ENCODE measurements around the gene RPTOR. TPM values are rescaled to one million over a fixed set of nuclear protein-coding genes. Genes with fewer than 3 reads are reported as not detected.
A peak's percentile ranks its signal among the peaks of the same experiment; 100 is the strongest.

Gene RPTOR
- total RNA-seq, 1 experiment from 2014 or later: 30.6 TPM

DNA sequence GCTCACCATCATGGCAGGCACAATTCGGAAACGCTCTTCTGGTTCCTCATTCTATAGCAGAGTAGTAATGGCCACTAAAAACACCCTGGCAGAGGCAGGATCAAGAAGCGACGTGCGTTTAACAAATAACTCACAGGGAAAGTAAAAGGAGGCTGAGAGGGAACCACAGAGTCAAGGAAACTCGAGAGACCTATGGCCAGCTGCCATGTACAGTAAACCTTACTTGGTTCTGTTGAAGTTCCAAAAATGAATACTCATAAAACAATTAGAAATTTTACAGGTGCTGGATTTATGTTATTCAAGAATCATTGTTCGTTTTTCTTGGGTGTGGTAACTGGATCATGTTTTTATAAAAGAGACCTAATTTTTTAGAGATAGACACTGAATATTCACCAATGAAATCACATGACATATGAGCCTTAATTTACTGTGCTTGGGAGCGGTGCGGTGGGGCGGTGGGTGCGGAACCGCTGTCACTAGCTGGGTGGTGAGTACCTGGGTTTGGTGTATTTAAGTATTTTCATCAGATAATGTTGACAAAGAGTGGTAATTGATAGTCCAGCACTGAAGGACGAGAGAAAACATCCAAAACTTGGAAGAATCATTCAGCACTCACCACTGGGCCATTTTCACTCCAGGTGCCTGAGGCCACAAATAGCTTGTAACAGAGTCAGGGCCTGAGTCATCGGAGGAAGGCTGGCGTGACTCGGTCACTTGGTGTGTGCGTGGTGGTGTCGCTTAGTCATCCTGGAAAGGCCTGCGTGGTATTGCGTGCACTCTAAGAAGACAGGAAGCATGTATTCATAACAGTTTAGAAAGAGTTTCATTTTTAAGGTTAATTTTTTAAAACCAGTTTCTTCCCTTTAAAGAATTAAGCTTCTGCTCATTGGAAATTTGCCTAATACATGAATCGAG, 311.6 kb downstream of the RPTOR start:
- Histone ChIP-seq H3K27me3 (no peaks in the 10 kb centered on the region), H3K4me3 (no peak overlapping the region), H3K9me3 (no peaks in the 10 kb centered on the region), H3K36me3 (peaks cover 48% of the 10 kb centered on the region)
- DNase-seq: peak; percentile 99

DNA sequence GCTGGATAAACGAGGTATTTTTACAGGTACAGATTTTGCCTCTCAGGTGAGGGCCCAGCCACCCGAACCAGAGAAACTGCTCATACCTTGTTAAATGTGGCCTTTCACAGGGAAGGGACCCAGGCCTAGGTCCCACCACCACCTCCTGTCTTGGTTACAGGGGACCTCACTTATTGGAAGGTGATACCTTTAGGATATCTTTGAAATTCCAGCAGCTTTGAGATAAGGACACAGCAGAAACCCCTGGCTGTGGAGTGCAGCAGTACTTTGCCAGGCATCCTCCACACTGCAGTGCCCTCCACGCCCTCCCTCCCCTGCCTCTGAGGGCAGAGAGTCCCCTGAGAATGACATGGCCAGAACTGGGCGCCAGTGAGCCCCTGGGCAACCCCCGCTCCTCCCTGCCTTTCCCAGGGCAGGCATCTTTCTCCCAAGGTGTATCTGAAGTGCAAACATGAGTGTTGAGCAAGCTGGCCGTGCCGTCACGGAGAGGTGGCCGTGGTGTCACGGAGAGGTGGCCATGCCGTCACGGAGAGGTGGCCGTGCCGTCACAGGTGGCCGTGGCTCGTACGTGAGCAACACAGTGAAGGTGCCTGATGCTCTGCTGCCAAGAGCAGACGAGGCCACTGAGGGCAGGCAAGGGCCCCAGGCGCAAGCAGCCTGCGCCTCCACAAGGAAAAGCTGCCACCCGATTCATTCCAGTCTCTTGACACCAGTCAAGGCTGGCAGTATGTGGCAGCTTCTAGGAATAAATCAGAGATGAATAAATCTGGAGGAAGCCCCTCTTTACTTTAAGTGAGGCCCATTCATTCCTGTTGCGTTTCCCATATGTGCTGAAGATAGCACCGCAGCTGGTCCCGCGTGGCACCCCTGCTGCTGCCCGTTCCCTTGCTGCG, 312.5 kb downstream of the RPTOR start:
- H3K36me3 ChIP-seq: peaks cover 50% of the 10 kb centered on the region
- H3K9me3 ChIP-seq: no peaks in the 10 kb centered on the region
- no peak for DNase-seq
- no peak overlapping the region for H3K4me3 ChIP-seq
- no peaks in the 10 kb centered on the region for H3K27me3 ChIP-seq

DNA sequence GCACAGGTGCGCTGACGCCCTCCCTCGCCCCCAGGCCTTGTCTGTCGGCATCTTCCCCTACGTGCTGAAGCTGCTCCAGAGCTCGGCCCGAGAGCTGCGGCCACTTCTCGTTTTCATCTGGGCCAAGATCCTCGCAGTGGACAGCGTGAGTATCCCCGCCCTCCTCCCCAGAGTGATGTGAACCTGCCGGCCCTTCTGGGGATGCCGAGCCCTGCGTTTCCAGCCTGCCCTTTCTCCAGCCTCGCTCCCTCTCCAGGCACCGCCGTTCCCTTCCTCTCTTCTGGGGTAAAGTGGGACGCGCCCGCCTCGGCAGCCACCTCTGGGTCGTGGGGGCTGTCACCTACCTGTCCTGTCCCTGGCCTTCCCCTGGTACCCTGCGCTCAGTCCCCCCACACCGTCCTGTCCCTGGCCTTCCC, 313.1 kb downstream of the RPTOR start:
- DNase-seq: no peak
- Histone ChIP-seq H3K27me3 (no peaks in the 10 kb centered on the region), H3K9me3 (no peaks in the 10 kb centered on the region), H3K36me3 (peaks cover 54% of the 10 kb centered on the region), H3K4me3 (no peak overlapping the region)

DNA sequence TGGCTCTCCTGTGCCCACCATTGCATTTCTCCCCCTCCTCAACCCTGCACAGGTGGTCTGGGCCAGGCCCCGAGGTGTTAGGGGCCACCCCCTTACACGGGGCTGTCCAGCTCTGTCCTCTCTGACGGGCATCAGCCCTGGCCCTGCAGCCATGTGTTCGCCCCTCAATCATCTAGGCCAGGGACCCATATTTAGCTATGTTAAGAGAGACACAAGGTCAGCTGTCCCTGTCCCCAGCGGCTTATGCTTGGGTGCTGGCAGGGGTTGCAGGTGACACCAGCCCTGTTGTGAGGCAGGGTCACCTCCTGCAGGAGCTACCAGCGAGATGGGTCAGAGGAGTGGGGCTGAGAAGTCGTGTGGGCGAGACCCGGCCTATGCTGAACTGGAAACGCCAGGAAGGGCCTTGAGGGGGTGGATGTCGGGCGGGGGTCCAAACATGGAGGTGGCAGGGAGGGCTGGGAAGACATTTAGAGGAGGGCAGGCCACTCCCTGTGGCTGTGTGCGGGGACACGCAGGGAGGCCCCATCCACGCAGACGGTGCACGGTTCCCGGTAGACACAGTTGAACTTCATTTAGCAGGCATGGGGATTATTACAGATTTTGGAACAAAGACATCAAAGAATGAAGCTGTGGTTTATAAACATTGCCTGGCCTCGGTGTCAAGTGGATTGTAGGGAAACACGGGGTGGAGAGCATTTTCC, 313.8 kb downstream of the RPTOR start:
- no peaks in the 10 kb centered on the region for H3K9me3 ChIP-seq
- H3K36me3 ChIP-seq: peaks cover 57% of the 10 kb centered on the region
- H3K27me3 ChIP-seq: no peaks in the 10 kb centered on the region
- no peak overlapping the region for H3K4me3 ChIP-seq
- no peak for DNase-seq

DNA sequence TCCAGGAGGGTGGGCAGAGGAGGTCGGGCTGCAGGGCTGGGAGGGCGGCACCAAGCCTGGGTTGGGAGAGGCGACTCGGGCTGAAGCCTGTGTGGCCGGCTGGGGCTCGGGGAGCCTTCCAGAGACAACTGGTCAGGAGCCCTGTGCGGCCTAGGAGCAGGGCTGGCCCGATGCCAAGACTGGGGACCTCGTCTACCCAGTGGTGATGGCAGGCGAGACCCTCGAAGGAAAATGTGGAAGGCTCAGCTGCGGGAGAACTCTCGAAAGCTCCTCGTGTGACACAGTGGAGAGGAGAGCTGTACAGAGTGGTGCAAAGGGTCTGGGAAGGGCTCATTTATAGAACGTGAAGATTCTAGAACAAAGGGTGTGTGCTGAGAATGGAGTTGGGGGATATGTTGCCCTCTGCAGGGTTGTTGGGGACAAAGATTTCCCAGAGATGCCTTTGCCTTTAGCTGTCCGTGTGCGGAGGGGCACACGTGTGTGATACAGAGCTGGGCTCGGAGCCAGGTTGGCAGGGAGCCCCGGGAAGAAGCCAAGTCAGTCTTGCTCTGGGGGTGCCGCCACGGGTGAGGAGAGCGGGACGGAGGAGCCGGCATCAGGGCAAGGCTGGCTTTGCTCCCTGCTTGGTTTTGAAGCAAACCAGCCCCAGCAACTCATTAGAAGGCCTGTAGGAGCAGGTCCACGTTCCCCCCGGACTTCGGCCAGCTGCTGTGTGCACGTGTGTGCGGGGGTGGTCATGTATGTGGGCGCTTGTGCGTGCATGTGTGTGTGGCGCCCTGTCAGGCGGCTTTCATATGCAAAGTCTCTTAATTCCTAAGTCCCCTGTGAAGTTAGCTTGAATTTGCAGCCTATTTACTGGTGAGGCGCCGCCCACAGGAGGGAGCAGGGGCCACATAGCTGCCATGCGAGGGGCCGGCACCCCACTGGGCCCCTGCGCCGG, 314.6 kb downstream of the RPTOR start:
- no peaks in the 10 kb centered on the region for H3K9me3 ChIP-seq
- peak; percentile 63 for DNase-seq
- no peak overlapping the region for H3K4me3 ChIP-seq
- H3K36me3 ChIP-seq: peaks cover 63% of the 10 kb centered on the region
- no peaks in the 10 kb centered on the region for H3K27me3 ChIP-seq

DNA sequence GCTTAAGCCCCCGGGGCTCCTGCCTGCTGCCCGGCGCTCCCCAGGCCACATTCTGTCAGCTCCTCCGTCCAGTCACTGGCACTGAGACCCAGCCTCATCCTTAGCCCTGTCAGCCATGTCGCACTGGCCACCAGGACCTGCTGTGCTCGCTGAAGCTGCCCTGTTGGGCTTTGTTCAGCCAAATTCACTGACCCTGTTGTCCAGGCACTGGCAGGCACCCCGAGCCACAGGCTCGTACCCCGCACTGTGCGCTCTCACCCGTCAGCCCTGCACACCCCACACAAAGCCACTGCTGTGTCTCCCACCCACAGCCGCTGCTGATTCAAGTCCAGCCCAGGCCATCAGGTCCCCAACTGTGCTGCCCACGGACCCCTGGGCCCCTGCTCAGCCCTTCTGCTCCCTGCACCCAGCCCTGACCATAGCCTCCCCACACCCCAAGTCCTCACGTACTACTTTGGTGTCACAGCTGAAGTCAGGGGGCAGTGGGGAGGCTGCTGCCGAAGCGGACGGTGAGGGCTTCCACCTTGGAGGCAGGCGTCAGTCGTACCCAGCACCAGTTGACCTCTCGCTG, 315.5 kb downstream of the RPTOR start:
- Histone ChIP-seq H3K27me3 (no peaks in the 10 kb centered on the region), H3K36me3 (peaks cover 61% of the 10 kb centered on the region), H3K4me3 (no peak overlapping the region), H3K9me3 (no peaks in the 10 kb centered on the region)
- DNase-seq: no peak

DNA sequence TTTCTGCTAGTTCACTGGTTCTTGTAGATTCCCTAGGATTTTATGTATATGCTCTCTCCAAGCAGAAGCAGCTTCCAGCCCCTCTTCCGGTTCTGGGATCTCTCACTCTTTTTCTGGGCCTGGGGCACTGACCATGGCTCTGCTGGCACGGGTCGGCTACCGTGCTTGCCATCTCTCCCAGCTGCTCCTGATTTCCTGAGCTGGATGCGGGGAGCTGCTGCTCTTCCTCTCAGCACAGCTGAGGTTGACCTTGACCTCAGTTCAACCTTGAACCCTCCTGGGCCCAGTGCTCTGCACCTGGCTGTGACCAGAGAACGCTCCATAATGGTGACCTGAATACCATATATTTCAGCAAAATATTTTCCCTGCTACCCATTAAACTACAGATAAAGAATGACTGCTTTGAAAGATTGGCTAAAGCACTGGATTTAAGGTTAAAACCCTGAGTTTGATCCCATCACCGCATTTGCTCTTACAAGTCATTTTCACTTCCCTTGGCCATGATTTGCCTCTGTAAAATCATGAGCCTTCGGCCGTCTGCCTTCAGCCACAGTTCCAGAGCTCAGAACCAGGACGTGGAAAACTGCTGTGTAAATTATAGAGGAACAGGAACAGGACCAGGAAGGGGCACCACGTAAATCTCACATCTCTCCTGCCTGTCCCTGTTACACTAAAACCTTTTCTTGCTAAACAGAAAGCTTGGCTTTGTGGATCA, 316.2 kb downstream of the RPTOR start:
- H3K4me3 ChIP-seq: no peak overlapping the region
- DNase-seq: no peak
- H3K9me3 ChIP-seq: no peaks in the 10 kb centered on the region
- no peaks in the 10 kb centered on the region for H3K27me3 ChIP-seq
- peaks cover 55% of the 10 kb centered on the region for H3K36me3 ChIP-seq

DNA sequence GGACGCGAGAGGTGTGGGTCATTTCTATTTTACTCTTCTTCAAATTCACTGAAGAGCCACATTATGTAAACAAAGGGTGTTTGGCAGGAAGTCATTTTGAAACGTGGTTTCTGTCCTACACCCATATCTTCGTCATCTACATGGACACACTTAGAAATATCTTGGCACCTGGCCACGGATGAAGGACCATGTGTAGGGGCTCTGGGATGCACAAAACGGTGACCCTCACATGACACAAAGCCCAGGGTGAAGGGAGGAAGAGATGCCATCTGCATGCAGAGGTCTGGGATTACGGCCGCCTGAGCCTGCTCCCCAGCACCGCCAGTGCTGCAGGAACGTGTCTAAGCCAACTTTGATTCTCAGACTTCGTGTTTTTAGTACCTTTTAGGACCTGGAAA, 316.8 kb downstream of the RPTOR start:
- no peaks in the 10 kb centered on the region for H3K9me3 ChIP-seq
- no peak overlapping the region for H3K4me3 ChIP-seq
- no peaks in the 10 kb centered on the region for H3K27me3 ChIP-seq
- peaks cover 56% of the 10 kb centered on the region for H3K36me3 ChIP-seq
- no peak for DNase-seq

DNA sequence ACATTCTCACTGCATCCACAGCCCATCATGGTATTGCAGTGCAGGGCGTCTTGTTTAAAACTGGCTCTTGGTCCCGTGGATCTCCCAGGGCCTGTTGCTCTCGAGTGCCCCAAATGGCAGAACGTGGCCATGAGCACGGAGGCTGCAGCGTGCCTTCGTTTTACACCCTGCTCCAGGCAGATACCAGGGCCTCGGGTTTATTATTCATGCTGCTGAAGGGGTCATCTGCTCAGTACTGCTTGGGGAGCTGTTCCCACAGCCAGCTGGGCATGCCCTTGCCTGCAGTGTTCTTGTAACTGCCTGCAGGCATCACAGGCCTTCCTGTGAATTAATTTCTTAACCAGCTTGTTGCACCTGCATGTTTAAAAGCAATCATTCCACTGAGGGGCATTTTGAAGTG, 317.3 kb downstream of the RPTOR start:
- no peak for DNase-seq
- H3K36me3 ChIP-seq: peaks cover 61% of the 10 kb centered on the region
- no peaks in the 10 kb centered on the region for H3K27me3 ChIP-seq
- no peak overlapping the region for H3K4me3 ChIP-seq
- H3K9me3 ChIP-seq: no peaks in the 10 kb centered on the region

DNA sequence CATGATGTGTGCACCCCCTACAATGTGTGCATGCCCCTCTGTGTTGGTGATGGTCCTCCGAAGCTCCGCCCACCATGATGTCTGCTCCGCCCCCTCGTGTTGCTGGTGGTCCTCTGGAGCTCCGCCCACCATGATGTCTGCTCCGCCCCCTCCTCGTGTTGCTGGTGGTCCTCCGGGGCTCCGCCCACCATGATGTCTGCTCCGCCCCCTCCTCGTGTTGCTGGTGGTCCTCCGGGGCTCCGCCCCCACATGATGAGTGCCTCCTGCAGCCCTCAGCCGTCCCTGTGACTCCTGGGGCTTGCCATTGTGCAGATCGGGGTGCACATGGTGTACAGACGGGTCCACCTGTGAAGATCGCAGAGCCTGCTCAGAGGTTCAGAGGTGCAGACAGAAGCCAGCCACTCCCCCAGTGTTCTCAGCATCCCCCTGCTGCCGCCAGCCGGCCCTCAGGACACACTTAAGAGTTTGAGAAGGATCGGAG, 317.9 kb downstream of the RPTOR start:
- Histone ChIP-seq H3K27me3 (no peaks in the 10 kb centered on the region), H3K4me3 (no peak overlapping the region), H3K36me3 (peaks cover 60% of the 10 kb centered on the region), H3K9me3 (no peaks in the 10 kb centered on the region)
- DNase-seq: no peak

DNA sequence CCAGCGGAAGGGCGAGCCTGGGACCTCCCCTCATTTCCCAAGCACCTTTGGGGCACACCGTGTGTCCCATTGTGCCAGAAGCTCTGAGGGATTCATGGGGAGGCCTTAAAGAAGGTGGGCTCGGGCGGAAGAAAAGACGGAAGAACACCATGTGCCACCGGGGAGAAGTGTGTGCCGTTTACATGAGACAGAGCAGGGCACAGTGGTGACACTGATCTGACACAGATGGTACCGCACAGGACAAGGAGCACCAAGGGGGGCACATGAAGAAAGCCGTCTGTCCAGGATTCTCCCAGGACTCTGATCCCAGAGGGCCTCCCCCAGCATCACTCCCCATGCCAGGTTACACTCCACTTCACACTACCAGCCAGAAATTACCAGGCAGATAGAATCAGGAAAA, 318.3 kb downstream of the RPTOR start:
- no peaks in the 10 kb centered on the region for H3K9me3 ChIP-seq
- no peak overlapping the region for H3K4me3 ChIP-seq
- no peak for DNase-seq
- H3K27me3 ChIP-seq: no peaks in the 10 kb centered on the region
- peaks cover 60% of the 10 kb centered on the region for H3K36me3 ChIP-seq

DNA sequence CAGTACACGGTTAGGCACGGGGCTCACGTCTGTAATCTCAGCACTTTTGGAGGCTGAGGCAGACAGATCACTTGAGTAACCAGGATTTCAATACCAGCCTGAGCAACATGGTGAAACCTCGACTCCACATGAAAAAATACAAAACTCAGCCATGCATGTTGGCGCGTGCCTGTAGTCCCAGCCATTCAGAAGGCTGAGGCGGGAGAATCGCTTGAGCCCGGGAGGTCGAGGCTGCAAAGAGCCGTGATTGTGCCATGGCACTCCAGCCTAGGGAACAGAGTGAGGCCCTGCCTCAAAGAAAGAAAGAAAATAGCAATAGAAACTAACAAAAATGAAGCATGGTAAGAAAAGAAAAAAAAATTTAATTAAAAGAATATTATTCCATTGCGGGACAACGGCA, 319.0 kb downstream of the RPTOR start:
- Histone ChIP-seq H3K9me3 (no peaks in the 10 kb centered on the region), H3K36me3 (peaks cover 57% of the 10 kb centered on the region), H3K4me3 (no peak overlapping the region), H3K27me3 (no peaks in the 10 kb centered on the region)
- DNase-seq: no peak

DNA sequence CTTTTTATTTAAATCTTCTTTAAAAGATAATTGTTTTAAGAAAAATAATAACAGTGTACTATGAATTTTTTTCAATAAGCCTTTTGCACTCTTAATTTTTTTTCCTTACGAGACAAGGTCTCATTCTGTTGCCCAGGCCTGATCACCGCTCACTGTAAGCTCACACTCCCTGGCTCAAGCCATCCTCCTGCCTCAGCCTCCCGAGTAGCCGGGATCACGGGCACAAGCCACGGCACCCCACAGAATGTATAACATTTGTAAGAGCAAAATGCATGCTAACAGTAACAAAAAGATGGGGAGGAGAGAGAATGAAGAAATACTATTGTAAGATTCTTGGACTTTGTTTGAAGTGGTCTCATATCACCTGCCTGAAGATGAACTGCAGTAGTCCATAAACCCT, 320.1 kb downstream of the RPTOR start:
- Histone ChIP-seq H3K36me3 (peaks cover 50% of the 10 kb centered on the region), H3K27me3 (no peaks in the 10 kb centered on the region), H3K9me3 (no peaks in the 10 kb centered on the region), H3K4me3 (no peak overlapping the region)
- no peak for DNase-seq

DNA sequence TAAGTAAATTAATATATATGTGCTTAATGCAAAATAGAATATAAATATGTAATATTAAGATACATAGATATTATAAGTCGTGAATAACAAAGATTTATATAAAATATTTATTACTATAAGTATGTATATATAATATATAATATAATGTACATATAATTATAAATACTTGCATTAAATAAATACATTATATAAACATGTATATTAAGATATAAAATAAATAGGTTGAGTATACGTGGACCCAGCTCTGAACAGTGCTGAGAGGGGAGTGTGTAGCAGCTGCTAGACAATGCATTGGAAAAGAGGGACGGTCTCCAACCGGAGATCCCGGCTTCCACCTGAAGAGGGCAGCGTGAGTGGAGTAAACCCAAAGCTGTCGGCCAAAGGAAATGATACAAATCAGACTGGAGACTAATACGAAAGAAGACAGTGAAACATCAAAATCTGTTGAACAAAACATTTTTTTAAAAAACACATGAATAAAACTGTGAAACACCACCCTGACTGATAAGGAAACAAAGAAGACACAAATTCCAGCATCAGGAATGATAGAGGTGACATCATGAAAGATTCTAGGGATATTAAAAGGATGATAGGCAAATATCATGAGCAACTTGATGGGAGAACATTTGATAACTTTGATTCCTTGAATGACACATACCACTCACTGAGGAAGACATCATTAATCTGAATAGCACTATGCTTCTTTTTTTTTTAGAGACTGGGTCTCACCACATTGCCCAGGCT, 321.6 kb downstream of the RPTOR start:
- no peak overlapping the region for H3K4me3 ChIP-seq
- peaks cover 37% of the 10 kb centered on the region for H3K36me3 ChIP-seq
- H3K27me3 ChIP-seq: no peaks in the 10 kb centered on the region
- DNase-seq: peak; percentile 71
- no peaks in the 10 kb centered on the region for H3K9me3 ChIP-seq

Measured in MG63 (cell line).